LHCN-M2 (cell line): ENCODE data around the gene HSPA2. TPM values are rescaled to one million over a fixed set of nuclear protein-coding genes. Genes with fewer than 3 reads are reported as not detected.
"Not testable (repeated sequence)": the region's sequence is repeated elsewhere in the genome, so short reads cannot be mapped to it uniquely, and the experiment has no call there.

ENCODE experiments used
- DNase-seq: peaks from one replicate; pipeline ENCODE4 v3.0.0-alpha.2; 2012; ENCODE audit warnings: low read depth
- total RNA-seq: library from RNA; depleted of rRNA; stranded (reverse); fragments of >200 nt; gene quantifications from 2 replicates; pipeline ENCODE4 v1.2.3, GENCODE V29; 2014; rRNA removed

Gene HSPA2
- total RNA-seq, 1 experiment from 2014 or later, result 16.7 TPM

- not testable (repeated sequence) for DNase-seq
Measured at GRCh38 chr14:64558216-64558615, 17.7 kb downstream of the HSPA2 start.

- DNase-seq, result no peak
Measured at GRCh38 chr14:64561631-64562030, 21.1 kb downstream of the HSPA2 start.

- no peak for DNase-seq
Measured at GRCh38 chr14:64562436-64562835, 21.9 kb downstream of the HSPA2 start.

GRCh38 chr14:64563696-64564095 lies 23.2 kb downstream of the HSPA2 start:
- no peak for DNase-seq

- no peak for DNase-seq
Measured at GRCh38 chr14:64566651-64567122, 26.1 kb downstream of the HSPA2 start.

- DNase-seq, result peak; percentile 88
Measured at GRCh38 chr14:64569138-64569631, 28.6 kb downstream of the HSPA2 start.

GRCh38 chr14:64569646-64570045 lies 29.1 kb downstream of the HSPA2 start:
- not testable (repeated sequence) for DNase-seq

GRCh38 chr14:64572386-64573104 lies 32.0 kb downstream of the HSPA2 start:
- no peak for DNase-seq

- DNase-seq, result no peak
Measured at GRCh38 chr14:64573109-64573508, 32.6 kb downstream of the HSPA2 start.

GRCh38 chr14:64574371-64575107 lies 34.0 kb downstream of the HSPA2 start:
- DNase-seq, result no peak

GRCh38 chr14:64577211-64577610 lies 36.7 kb downstream of the HSPA2 start:
- no peak for DNase-seq

GRCh38 chr14:64580467-64580866 lies 39.9 kb downstream of the HSPA2 start:
- DNase-seq, result no peak

- DNase-seq, result no peak
Measured at GRCh38 chr14:64581363-64581762, 40.8 kb downstream of the HSPA2 start.

GRCh38 chr14:64581817-64582216 lies 41.3 kb downstream of the HSPA2 start:
- DNase-seq, result no peak

GRCh38 chr14:64584190-64584589 lies 43.6 kb downstream of the HSPA2 start:
- DNase-seq, result no peak

- DNase-seq, result peak; percentile 39
Measured at GRCh38 chr14:64591809-64592208, 51.3 kb downstream of the HSPA2 start.

Other genes with a start within 250 kb of the HSPA2 start
- 0.57 and 0.83 TPM in 2 replicates for gene ESR2, start 246.4 kb upstream of the HSPA2 start, total RNA-seq
- 68.9 and 82.1 TPM in 2 replicates for gene MTHFD1, start 152.4 kb upstream of the HSPA2 start, total RNA-seq
- gene AKAP5, start 75.2 kb upstream of the HSPA2 start, total RNA-seq, result 0.13 and 0.40 TPM in 2 replicates
- gene ZBTB25, start 36.9 kb upstream of the HSPA2 start, total RNA-seq, result 4.8 and 7.0 TPM in 2 replicates
- 51.2 and 54.2 TPM in 2 replicates for gene ZBTB1, start 36.0 kb upstream of the HSPA2 start, total RNA-seq
- 0.58 and 1.1 TPM in 2 replicates for gene PPP1R36, start 9.2 kb downstream of the HSPA2 start, total RNA-seq
- 3.5 and 6.0 TPM in 2 replicates for gene PLEKHG3, start 163.7 kb downstream of the HSPA2 start, total RNA-seq